Motor neuron (in vitro differentiated cells): ENCODE results near the gene BSPRY. TPM values are rescaled to one million over a fixed set of nuclear protein-coding genes. Genes with fewer than 3 reads are reported as not detected.
"Not testable (repeated sequence)": the region's sequence is repeated elsewhere in the genome, so short reads cannot be mapped to it uniquely, and the experiment has no call there.

Source experiments
- ATAC-seq, 8 experiments: fragments of 200-7000 bp; cut with Tn5 transposase; replicated peaks in 6 of 8; 2 replicates each; pipeline ENCODE4 v1.8.0; 2021; ENCODE audit warnings: mild to moderate bottlenecking in 8 of 8, moderate library complexity in 8 of 8
- H3K27ac ChIP-seq, 2 donors: fragments of 250-450 bp; sonication (Bioruptor Pico); 2 replicates each; pipeline ENCODE4 v1.9.0; 2021; ENCODE audit warnings: antibody characterized with exemption in 2 of 2, mild to moderate bottlenecking in 2 of 2, moderate library complexity in 1 of 2
- H3K4me1 ChIP-seq, 2 donors: fragments of 250-450 bp; sonication (Bioruptor Pico); replicated peaks in 1 of 2; 2 replicates each; pipeline ENCODE4 v1.6.1; 2021; ENCODE audit warnings: antibody characterized with exemption in 2 of 2, mild to moderate bottlenecking in 2 of 2, moderate library complexity in 1 of 2
- H3K4me3 ChIP-seq, 5 donors: fragments of 250-450 bp; sonication (Bioruptor Pico); 2 replicates each; pipeline ENCODE4 v1.9.0; 2021; ENCODE audit warnings: antibody characterized with exemption in 5 of 5, mild to moderate bottlenecking in 5 of 5, moderate library complexity in 4 of 5
- WGBS, 10 experiments: fragments of 450-650 bp; shearing (Covaris generic); methylation state at CpG; one replicate each; pipeline ENCODE4 v1.0.0; 2022; 5-methylcytosine and 5-hydroxymethylcytosine counted together
- in situ Hi-C, 9 experiments: fragments of 400-800 bp; cut with MboI; loops; one replicate each; pipeline ENCODE4 v1.15.0; 2021; ENCODE audit warnings: low sequenced_read_pairs in 9 of 9, low pct_unique_long_range_greater_than_20kb in 2 of 9; ENCODE audit not compliant: unreplicated experiment in 9 of 9
- total RNA-seq, 8 experiments: library from RNA; unstranded; fragments of 300-600 nt; gene quantifications; 2 replicates each; pipeline versions ENCODE4 v1.2.3 to v1.2.4, GENCODE V29; 2022

The BSPRY gene
- total RNA-seq, 8 experiments from 2014 or later, result 0.05 to 0.43 (median 0.27) TPM; not detected in 2

DNA sequence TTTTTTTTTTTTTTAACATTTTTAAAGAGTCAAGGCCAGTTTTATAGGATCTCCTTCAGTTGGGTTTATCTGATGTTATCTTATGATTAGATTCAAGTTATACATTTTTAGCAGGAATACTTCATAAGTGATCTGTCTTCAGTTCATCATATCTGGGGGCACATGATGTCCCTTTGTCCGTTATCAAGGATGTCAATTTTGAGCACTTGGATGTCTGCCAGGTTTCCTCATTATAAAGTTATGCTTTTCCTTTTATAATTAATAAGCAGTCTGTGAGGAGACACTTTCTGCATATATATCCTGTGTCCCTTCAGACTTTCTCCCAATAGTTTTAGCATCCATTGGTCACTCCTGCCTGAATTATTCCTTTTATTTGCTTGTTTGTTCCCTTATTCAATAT, 15.6 kb downstream of the BSPRY start:
- no peak overlapping the region for H3K4me3 ChIP-seq
- WGBS, 10 experiments, result 19 to 100% (median 86%) methylated on average over 1 of the region's 1 CpG; no CpG with 5 or more reads in 3 of the 10 experiments
- H3K4me1 ChIP-seq, result no peaks in the 10 kb centered on the region
- in situ Hi-C loops, result no loop called here
- no peak for ATAC-seq
- no peak overlapping the region for H3K27ac ChIP-seq

DNA sequence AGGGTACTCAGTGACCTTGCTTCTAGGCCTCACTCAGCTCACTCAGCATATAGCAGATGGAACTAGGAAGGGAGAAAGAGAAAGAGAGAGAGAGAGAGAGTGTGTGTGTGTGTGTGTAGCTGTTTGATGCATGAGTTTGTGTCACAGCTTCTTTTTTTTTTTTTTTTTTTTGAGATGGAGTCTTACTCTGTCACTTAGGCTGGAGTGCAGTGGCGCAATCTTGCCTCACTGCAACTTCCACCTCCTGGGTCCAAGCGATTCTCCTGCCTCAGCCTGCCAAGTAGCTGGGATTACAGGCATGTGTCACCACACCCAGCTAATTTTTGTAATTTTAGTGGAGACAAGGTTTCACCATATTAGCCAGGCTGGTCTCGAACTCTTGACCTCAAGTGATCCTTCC, 16.3 kb downstream of the BSPRY start:
- H3K4me1 ChIP-seq, H3K4me3 ChIP-seq, H3K27ac ChIP-seq, ATAC-seq, in situ Hi-C loops: not testable (repeated sequence)
- WGBS, 10 experiments, result 50 to 95% (median 75%) methylated on average over 1 to 3 of the region's 3 CpGs; no CpG with 5 or more reads in 3 of the 10 experiments

DNA sequence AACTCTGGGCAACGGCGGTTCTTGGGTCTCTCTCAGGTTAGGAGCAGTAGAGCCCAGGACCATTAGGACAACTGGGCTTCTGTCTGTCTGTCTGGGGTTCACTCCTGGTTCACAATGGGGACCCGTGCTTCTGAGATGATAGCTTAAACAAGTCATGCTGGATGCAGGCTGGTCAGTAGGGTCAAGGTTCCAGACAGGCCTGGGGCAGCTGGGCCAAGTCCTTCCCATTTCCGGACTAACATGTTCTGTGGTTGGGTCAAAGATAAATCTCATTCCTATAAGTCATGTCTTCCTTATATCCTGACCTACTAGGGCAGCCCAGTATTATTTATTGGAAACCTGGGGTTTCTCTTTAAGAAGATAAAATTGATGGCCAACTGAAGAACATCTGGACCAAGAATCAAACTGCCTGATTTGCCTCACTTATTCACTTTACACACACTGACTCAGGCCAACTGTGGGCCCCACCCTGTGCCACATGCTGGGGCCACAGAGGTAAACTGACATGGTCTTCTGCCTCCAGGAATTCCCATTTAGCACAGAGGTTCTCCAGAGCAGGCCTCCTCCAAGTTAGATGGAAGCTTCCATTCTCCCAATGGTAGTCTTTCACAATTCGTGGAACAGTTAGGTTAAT, 19.1 kb downstream of the BSPRY start:
- ATAC-seq, result peak in 2 of 8 experiments; percentile 39 to 52
- H3K27ac ChIP-seq, result no peak overlapping the region
- no peaks in the 10 kb centered on the region for H3K4me1 ChIP-seq
- no peak overlapping the region for H3K4me3 ChIP-seq
- 52 to 93% (median 83%) methylated on average over 1 to 5 of the region's 5 CpGs; no CpG with 5 or more reads in 2 of the 10 experiments for WGBS, 10 experiments
- in situ Hi-C loops, result no loop called here

DNA sequence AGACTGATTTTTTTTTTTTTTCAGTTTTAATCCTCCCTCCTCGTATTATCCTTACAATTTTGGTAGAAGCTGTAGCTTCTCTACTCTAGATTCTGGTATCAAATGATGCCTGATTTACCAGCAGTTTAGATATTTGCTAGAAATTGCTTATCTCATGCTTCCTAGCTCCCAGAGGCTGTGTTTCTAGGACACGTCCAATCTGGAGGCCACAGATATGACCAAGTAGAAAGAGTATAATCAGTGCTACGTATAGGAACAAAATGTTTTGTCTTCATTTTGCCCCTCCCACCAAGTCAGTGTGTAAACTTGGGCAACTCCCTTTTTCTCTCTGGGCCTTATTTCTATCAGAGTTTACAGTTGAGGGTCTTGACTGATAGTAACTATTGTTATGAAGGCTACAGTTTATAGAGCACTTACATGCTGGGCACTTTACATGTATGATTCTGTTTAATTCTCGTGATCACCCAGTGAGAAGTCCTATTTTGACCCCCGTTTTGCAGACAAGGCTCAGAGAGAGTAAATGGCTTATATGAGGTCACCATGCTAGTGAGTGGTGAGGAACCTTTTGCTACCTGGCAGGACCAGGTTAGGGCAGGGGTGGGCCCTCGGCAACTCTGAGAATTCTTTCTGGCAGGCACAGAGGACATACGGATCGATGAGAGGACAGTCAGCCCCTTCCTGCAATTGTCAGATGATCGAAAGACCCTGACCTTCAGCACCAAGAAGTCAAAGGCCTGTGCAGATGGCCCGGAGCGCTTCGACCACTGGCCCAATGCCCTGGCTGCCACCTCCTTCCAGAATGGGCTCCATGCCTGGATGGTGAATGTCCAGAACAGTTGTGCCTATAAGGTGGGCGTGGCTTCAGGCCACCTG, 19.9 kb downstream of the BSPRY start:
- 34 to 93% (median 63%) methylated on average over 1 to 10 of the region's 13 CpGs; no CpG with 5 or more reads in 1 of the 10 experiments for WGBS, 10 experiments
- no peak overlapping the region for H3K4me3 ChIP-seq
- H3K4me1 ChIP-seq, result no peaks in the 10 kb centered on the region
- no peak for ATAC-seq
- in situ Hi-C loops, result no loop called here
- no peak overlapping the region for H3K27ac ChIP-seq

DNA sequence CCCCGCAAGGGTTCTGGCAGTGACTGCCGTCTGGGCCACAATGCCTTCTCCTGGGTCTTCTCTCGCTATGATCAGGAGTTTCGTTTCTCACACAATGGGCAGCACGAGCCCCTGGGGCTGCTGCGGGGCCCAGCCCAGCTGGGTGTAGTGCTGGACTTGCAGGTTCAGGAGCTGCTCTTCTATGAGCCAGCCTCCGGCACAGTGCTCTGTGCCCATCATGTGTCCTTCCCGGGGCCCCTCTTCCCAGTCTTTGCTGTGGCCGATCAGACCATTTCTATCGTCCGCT, 20.5 kb downstream of the BSPRY start:
- 69 to 92% (median 80%) methylated on average over 3 to 7 of the region's 11 CpGs; no CpG with 5 or more reads in 7 of the 10 experiments for WGBS, 10 experiments
- no peak for ATAC-seq
- Histone ChIP-seq H3K27ac (no peak overlapping the region), H3K4me3 (no peak overlapping the region), H3K4me1 (no peaks in the 10 kb centered on the region)
- in situ Hi-C loops, result no loop called here

DNA sequence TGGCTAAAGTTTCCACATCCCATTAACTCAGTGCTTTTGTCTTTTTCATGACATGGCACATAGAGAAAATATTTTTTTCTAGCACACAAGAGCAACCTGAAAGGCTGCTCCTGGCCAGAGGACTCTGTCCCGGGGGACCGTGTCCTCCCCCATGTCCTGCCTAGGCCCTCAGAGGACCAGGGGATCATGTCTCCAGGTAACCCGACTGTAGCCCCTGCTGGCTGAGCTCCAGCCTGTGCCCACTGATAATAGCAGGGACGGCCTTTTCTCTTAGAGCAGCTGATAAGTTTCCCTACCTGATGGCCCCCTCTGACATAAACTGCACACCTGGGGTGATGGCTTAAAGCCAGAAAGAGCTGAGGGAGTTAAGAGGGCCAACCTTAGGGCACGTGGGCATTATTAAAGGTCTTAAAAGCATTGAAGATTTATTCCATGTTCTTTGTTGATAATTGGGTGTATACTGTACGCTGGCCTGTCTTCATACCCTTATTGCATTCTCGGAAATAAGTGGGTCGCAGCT, 21.5 kb downstream of the BSPRY start:
- WGBS, 10 experiments, result 42 to 100% (median 80%) methylated on average over 1 to 8 of the region's 8 CpGs; no CpG with 5 or more reads in 2 of the 10 experiments
- H3K4me3 ChIP-seq, result no peak overlapping the region
- H3K27ac ChIP-seq, result no peak overlapping the region
- ATAC-seq, result no peak
- no peaks in the 10 kb centered on the region for H3K4me1 ChIP-seq
- in situ Hi-C loops, result no loop called here

DNA sequence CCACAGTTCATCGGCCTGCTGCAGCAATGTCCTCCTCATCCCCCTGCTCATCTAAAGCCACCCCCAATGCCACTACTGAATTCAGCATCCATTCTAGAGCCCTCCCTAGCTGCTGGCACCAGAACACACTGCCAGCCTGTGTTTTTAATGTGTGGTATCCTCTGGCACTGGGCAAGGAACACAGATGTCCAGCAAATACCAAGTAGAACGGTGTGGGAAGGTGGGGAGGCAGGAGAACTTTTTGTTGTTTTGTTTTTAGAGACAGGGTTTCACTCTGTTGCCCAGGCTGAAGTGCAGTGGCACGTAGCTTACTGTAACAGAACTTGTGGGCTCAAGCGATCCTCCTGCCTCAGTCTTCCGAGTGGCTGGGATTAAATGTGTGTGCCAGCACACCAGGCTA, 22.7 kb downstream of the BSPRY start:
- H3K4me3 ChIP-seq, result no peak overlapping the region
- ATAC-seq, result no peak
- peaks cover 0 to 2% of the 10 kb centered on the region in 2 donors for H3K4me1 ChIP-seq
- in situ Hi-C loops, result no loop called here
- H3K27ac ChIP-seq, result no peak overlapping the region
- WGBS, 10 experiments, result 20 to 100% (median 100%) methylated on average over 1 to 2 of the region's 5 CpGs; no CpG with 5 or more reads in 4 of the 10 experiments

DNA sequence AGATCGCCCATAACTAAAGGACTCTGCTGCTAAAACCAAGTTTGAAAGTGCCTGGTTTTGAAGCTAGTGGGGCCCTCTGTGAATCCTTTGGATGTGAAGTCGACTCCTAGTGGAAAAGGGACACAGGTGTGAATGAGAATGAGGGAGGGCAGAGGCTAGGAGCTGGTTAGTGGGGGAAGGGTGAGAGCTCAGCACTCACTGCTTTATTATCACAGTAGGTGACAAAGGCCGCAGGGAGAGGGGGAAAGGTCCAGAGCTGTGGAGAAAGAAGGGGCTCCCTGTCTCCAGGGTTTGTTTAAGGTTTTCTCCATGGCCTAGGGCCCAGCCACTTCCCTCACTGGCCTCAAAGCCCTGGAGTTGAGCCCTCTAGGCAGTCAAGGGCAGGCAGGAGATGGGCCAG, 23.9 kb downstream of the BSPRY start:
- in situ Hi-C loops, result no loop called here
- Histone ChIP-seq H3K4me1 (peaks cover 0 to 2% of the 10 kb centered on the region in 2 donors), H3K27ac (no peak overlapping the region), H3K4me3 (no peak overlapping the region)
- ATAC-seq, result no peak
- 23 to 100% (median 60%) methylated on average over 1 to 3 of the region's 3 CpGs; no CpG with 5 or more reads in 3 of the 10 experiments for WGBS, 10 experiments

DNA sequence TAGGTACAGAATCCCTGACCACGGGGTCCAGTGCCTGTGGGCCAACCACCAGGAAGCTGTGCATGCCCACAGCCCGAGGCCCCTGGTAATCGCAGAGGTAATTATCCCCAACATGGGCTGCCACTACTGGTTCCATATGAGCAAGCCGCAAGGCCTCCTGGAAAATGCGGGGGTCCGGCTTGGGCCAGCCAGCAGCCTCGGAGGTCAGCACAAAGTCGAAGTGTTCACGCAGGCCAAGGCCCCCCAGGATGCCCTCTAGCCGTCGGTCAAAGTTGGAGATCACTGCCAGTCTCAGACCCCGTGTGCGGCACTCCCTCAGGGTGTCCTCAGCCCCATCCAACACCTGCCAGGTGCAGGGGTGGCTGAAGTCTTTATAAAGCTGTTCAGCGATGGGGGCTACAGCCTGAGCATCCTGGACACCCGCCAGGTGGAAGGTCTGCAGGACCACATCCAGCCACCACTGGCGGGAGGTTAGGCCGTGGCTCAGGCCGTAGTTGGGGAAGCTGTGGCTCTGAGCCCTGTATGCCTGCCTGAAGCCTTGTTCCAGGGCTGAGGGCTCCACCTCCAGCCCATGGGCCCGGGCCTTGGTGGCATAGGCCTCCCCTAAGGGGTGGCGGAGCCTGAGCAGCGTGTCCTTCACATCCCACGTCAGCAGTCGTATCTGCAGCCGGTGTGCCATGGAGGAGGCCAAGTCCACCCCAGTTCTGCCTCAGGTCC, 24.5 kb downstream of the BSPRY start:
- in situ Hi-C loops, result no loop called here
- ATAC-seq, result no peak
- 78 to 100% (median 89%) methylated on average over 1 to 4 of the region's 24 CpGs; no CpG with 5 or more reads in 3 of the 10 experiments for WGBS, 10 experiments

DNA sequence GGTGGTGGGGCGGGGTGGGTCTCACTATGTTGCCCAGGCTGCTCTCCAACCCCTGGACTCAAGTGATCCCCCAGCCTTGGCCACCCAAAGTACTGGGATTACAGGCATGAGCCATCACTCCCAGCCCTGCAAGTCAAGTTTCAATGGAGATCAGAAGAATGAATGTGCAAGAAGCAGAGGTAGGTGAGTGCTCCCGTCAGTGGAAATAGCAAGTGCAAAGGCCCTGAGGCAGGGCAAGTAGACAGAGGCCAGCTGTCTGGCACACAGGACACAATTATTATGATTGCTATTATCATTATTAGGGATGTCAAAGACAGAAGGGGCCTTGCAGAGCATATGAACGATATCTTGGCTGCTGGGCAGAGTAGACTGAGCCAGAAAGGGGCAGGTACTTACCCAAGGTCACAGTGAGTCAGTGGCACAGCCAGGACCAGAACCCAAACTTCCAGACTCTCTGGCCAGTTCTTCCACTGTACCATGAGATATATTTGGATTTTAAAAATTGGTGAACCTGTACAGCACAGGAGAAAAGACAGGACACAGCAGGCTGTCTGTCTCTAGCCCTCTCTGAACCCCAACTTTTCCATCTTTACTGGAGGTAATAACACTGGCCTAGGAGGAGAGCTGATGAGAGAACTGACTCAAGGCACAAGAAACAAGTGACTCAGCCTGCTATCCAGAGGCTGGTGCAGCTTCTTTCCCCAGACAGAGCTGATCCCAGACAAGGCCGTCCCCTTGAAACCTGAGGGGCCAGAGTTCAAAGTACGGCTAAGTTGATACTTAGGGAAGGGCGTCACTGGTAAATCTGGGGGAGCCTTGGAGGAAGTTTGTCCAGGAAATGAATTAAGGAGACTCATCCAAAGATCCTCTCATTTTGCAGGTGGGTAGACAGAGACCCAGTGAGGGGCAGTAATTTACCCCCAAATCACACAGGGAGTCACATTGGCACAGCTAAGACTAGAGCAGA, 26.0 kb downstream of the BSPRY start:
- Histone ChIP-seq H3K27ac (no peak overlapping the region), H3K4me1 (peaks cover 0 to 2% of the 10 kb centered on the region in 2 donors), H3K4me3 (peak overlapping the region in 1 of 5 donors; percentile 61)
- in situ Hi-C loops, result no loop called here
- ATAC-seq, result no peak
- 49 to 100% (median 80%) methylated on average over 1 to 4 of the region's 6 CpGs; no CpG with 5 or more reads in 2 of the 10 experiments for WGBS, 10 experiments

More for the DNA sequence above, 24.5 kb downstream of the BSPRY start:
- Histone ChIP-seq H3K4me3 (no peak overlapping the region), H3K27ac (no peak overlapping the region), H3K4me1 (peaks cover 0 to 2% of the 10 kb centered on the region in 2 donors)

DNA sequence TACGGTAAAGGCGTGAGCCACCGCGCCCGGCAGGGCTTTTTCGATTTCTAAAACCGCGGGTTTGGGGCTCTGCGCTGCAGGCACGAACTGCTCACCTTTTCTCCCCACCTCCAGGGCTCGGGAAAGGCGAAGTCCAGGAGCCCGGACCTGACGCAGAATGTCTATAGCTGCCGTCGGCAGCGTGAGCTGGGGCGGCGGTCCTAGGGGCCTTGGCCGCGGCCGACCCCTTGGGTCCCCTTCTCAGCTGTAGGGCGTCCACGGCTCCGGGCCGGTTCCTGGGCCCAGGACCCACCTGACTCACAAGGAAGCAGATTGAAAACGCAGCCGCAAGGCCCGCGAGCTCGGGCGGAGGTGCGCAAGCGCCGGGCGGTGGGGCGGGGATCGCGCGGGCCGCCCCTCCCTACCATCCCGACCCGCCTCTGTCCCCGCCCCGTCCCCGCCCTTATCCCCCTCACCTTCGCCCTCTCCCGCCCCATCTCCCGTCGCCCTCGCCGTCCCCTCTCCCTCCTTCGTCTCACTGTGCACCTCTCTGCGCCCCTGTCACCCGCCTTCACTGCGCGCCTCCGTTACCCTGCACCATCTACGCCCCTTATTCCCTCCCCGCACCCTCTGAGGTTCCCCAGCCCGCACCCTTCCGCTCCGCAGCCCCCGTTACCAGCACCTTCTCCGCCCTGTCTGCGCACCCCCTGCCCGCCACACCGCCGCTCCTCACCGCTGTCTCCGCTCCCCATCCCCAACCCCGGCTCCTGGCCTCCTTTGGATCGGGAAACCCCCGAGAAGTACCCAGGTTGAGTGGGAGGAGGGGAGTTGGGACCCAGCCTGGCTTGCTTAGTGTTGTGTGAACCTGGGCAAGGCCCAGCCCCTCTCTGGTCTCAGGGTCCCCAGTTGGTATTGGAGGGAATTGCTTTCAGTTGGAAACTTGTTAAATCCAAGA, 27.6 kb downstream of the BSPRY start, which contains the start of gene HDHD3:
HDHD3 (minus strand) TSS at position 353 of the 934 bp plus-strand sequence. CDS start 2,632 bp downstream, outside the sequence.
- peak within 1 kb of the TSS in 1 of 2 donors; percentile 23 for H3K27ac ChIP-seq
- in situ Hi-C loops, result no loop called here
- WGBS, 10 experiments, result 0% methylated on average over 3 to 6 of the region's 74 CpGs; no CpG with 5 or more reads in 8 of the 10 experiments
- peak; percentile 88 to 93 (median 92) for ATAC-seq
- H3K4me1 ChIP-seq, result peaks cover 0 to 2% of the 10 kb centered on the region in 2 donors
- peak within 1 kb of the TSS; percentile 42 to 82 (median 61) for H3K4me3 ChIP-seq
